ENCODE data around the gene HOMER2.

Gene HOMER2

DNA sequence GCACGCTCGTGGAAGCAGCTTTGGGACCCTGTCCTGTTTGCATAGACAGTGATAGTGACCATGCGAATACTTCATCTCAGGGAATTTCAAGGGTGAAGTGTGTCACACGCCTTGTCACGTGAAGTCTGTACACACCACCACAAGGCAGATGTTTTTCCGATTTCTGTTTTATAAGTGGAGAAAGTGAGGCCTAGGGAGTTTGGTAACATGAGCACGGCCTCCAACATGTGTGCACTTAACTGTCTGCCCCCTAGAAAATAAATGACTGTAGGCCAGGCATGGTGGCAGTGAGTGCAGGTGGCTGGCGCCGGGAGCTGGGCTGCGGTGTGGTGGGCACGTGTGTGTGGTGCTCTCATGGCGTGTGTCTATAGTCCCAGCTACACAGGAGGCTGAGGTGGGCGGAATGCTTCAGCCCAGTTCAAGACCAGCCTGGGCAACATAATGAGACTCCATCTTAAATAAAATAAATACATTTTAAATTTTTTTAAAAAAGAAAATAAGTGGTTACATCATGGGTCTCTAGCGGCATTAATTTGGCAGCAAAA is 101.1 kb downstream of the HOMER2 start:
- in situ Hi-C loops (cut with HindIII; ENCODE audit: low pct_ligation_motif_present, low pct_unique_long_range_greater_than_20kb, low sequenced_read_pairs): no loop called here

DNA sequence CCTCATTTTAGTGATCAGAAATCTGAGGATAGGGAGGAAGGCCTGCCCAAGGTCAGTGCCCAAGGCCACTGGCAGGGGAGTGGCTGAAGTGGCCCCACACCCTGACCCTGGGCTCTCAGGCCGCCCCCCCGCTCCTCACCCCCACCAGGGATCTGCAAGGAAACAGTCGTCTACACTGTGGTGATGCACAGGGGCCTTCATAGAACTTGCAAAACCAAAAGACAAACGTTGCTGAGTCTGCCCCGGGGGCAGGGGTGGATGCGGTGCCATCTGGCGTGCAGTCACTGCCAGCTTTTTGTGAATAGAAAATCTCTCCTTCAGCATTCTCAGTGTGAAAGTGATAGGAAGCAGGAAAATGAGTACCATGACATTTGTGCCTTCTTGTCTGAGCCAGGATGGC is 101.8 kb downstream of the HOMER2 start:
- no peak for DNase-seq
- in situ Hi-C loops (cut with HindIII; ENCODE audit: low pct_ligation_motif_present, low pct_unique_long_range_greater_than_20kb, low sequenced_read_pairs): no loop called here

More for the DNA sequence above, 101.1 kb downstream of the HOMER2 start:
- DNase-seq: no peak

DNA sequence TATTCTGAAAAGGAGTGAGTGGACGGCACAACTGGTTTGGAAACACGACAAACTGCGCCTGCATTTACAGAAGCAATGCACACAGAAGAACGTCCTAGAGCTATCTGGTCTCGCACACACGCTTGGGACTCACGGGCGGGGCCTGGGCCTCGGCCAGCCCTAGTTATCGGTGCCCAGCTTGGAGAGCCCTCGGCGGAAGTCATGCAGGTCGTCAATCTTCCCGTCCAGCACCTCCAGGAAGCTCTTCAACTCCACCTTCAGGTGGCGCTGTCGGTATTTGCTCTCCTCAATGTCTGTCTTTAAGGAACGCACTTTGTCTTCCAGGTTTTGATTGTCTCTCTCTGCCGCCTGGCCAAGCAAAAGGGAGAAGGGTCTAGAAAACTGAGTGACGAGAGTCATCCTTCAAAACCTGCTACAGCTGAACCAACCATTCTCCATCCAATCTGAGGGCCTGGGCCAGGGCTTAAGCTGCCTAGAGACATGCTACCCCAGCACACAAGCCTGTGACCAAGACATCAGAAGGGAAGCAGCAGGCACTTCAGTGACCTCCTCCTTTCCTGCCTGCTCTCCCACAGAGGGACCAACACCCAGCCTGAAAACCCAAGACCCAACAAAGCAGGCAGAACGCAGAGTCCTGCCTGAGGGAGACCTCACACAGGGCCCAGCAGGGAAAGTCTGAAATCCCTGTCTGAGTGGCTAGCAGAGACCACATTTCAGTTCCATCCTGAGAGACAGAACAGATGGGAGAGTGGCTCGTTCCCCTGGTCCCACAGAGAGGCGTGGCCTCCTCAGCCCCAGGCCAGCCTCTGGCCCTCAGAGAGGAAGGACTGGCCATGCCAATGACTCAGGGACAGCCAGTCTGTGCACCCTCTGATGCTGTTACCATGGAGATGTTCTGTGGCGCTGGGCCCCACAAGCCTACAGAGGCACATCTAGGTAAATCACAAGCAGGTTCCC is 102.7 kb downstream of the HOMER2 start:
- DNase-seq: peak; percentile 82
- in situ Hi-C loops (cut with HindIII; ENCODE audit: low pct_ligation_motif_present, low pct_unique_long_range_greater_than_20kb, low sequenced_read_pairs): loop anchor here (10.0 kb wide), 1 partner anchor 135 kb away; the partner anchor contains the start of gene RAMAC

DNA sequence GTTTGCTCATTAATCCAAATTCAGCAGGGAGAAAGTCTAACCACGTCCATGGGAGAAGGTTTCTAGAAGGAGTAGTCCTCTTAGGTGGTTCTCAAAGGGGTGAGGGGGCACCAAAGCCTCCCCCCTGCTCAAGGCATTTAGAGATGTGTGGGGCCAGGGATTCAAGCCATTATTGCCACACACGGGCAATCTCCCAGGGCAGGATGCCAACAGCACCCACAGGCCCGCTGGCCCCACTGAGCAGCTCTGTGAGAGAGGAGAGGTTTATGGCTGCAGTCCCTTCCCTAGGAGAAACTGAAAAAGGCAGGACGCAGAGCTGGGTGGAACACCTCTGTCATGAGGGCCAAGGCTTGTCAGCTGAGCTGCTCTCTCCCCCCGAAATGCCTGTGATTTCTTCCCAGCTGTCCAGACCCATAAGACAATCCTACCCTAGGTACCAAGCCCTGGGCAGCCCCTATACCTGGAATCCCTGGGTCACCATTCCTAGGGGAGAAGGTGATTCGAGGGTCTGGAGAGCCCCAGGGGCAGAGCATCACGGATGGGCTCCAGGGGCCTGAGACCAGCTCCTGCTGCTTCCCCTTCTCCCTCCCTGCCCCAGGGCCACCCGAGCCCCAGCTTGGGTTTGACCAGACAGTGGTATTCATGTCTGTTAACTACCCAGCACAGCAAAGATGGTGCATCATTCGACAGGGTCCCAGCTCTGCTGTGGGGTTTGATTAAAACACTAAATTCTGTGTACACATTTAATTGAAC is 104.1 kb downstream of the HOMER2 start:
- no peak for DNase-seq
- in situ Hi-C loops (cut with HindIII; ENCODE audit: low pct_ligation_motif_present, low pct_unique_long_range_greater_than_20kb, low sequenced_read_pairs): loop anchor here (10.0 kb wide), 1 partner anchor 136 kb away; the partner anchor contains the start of gene RAMAC

DNA sequence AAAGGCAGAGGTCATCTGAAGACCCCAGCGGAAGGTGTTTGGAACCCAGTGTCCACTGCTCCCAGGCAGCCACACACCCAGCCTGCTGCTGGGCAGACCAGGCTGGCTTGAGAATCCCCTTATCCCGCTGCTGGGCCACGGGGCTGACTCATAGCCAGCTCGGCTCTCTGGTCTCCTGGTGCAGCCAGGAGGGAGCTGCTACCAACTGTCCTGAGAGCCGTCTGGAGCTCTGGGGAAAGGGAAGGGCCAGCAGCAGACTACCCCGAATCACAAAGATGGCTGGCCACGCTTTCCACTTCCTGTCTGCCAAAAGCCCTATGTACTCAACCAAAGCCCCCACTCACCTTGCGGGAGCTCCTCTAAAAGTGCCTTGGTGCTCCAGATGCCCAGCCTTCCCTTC is 104.8 kb downstream of the HOMER2 start:
- in situ Hi-C loops (cut with HindIII; ENCODE audit: low pct_ligation_motif_present, low pct_unique_long_range_greater_than_20kb, low sequenced_read_pairs): loop anchor here (10.0 kb wide), 1 partner anchor 137 kb away; the partner anchor contains the start of gene RAMAC
- no peak for DNase-seq

DNA sequence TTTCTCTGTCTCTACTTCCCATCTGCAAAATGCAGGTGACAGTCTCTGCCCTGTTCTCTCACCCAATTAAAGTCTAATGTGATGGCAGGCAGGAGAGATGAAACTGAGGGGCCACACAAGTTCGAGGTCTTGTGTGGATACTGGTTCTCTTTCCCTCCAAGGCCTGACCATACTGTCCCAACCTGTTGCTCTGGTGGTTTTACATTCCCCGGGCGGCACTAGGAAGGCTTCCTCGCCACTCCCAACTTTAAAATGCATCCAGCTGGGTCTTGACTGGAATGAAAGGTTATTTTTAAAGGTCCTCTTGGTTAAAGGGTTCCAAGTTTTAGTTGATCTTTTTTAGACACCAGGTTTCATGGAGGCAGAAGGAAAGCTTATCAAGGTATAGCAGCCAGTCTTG is 105.9 kb downstream of the HOMER2 start:
- in situ Hi-C loops (cut with HindIII; ENCODE audit: low pct_ligation_motif_present, low pct_unique_long_range_greater_than_20kb, low sequenced_read_pairs): loop anchor here (10.0 kb wide), 1 partner anchor 138 kb away; the partner anchor contains the start of gene RAMAC
- no peak for DNase-seq

DNA sequence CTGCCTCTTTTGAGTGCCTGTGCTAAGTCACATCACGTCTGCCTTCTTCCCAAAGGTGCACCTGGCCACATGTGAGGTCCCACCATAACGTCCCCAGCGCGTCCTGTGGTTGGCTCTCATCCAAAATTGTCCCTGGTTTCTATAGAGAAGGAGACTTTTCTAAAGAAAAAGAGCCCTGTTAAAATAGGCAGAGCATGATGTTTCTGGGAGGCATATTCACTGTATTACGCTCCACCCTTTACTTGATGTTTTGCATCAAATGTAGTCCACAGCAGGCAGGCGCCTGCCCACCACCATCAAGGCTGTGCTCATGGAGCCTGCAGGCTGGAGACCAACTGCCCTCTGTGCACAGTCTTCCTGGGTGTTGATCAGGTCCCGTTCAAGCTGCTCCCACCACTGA is 106.8 kb downstream of the HOMER2 start:
- no peak for DNase-seq
- in situ Hi-C loops (cut with HindIII; ENCODE audit: low pct_ligation_motif_present, low pct_unique_long_range_greater_than_20kb, low sequenced_read_pairs): loop anchor here (10.0 kb wide), 1 partner anchor 139 kb away; the partner anchor contains the start of gene RAMAC

DNA sequence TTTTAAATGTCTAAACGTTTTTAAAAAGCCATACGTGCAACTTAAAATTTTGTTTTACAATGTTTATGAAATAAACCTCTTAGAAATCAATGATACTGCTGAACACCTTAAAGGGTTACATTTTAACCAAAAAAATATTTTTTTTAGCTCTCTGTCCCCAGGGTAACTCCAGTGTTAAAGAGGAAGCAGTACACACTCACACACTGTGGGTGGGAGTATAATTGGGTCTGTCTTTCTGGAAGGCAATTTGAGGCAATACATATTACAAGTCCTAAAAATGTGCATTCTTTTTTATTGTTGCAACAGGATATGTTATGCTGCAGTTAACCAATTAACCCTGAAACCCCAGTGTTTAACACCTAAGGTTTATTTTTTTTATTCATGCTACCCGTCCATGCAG is 109.0 kb downstream of the HOMER2 start:
- in situ Hi-C loops (cut with HindIII; ENCODE audit: low pct_ligation_motif_present, low pct_unique_long_range_greater_than_20kb, low sequenced_read_pairs): loop anchor here (10.0 kb wide), 1 partner anchor 141 kb away; the partner anchor contains the start of gene RAMAC
- no peak for DNase-seq

DNA sequence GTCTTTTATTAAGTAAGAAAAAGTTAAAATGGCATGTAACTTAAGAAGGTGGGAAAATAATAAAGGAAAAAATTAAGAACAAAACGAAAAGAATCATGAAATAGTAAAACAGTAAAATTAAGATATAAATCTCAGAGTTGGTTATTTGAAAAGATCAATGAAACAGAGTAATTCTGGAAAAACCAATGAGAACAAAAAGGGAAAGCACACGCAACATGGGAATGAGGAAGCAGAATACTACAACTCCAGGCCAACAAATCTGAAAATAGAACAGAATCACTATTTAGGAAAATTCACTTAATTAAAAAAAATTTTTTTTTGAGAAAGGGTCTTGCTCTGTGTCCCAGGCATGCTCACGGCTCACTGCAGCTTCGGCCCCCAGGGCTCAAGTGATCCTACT is 112.4 kb downstream of the HOMER2 start:
- no peak for DNase-seq
- in situ Hi-C loops (cut with HindIII; ENCODE audit: low pct_ligation_motif_present, low pct_unique_long_range_greater_than_20kb, low sequenced_read_pairs): loop anchor here (10.0 kb wide), 1 partner anchor 145 kb away; the partner anchor contains the start of gene RAMAC

DNA sequence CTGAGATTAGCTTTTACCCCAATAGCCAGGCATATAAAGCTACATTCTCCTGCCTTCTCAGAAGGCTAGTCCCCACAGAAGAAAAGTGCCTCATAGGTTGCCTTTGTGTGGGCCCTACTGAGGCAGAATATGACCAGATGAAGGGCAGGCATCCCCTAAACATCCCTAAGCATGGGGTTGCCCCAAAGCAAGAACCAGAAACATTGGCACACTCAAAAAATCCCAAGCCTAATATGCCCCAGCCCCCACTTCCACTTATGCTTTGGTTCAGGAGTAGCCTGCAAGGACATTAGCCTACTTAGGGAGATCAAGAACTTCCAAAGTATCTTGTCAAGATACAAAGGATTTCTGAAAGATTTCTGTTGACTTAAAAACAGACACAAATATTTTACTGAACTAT is 113.4 kb downstream of the HOMER2 start:
- no peak for DNase-seq
- in situ Hi-C loops (cut with HindIII; ENCODE audit: low pct_ligation_motif_present, low pct_unique_long_range_greater_than_20kb, low sequenced_read_pairs): no loop called here

DNA sequence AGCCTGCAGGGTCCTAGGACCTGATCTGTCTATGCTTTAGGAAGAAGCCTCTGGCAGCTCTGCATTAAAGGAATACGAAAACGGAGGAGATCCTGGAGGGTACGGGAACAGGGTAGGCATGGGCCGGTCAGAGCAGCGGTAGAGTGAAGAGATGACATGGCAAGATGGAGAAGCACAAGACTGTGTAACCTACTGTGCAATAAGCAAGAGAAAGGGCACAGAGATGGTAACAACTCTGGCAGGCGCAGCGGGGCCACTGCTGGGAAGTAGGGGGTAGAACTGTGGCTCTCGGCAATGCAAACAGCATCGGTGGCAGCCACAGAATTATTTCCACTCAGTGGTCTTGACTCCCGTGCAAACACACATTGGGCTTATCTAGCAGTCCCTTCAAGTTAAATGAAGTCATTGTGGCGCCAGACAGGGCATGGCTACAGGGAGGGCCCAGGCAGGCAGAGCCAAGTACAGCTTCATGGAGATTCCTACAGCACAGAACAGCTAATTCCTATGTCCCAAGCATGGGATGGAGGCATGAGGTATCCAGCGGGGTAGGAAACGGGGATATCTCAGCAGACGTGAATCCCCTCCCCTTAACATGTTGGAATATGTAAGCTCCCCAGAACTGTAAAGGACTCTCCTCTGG is 114.3 kb downstream of the HOMER2 start:
- DNase-seq: no peak
- in situ Hi-C loops (cut with HindIII; ENCODE audit: low pct_ligation_motif_present, low pct_unique_long_range_greater_than_20kb, low sequenced_read_pairs): no loop called here

DNA sequence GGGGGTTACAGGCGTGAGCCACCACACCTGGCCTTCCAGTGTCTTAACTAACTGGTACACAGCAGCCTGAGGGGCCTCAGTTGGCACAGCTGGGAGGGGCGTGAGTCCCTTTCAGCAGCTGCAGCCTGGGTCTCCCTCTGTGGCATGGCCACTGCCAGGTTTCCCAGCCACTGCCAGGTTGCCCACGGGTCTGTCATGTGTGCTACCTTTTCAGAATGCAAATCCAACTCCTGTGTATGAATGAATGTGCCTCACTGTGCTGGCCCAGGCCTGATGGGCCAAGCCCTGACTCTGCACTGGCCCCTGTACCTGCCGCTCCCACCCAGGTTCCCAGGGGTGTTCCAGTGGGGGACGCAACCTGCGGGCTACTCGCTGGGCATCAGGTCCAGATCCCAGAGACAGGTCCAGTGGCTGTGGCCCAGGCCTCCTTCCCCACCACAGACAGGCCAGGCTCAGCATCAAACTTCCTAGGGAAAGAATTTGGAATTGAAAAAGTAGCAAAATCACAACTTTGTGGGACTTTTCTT is 117.1 kb downstream of the HOMER2 start:
- in situ Hi-C loops (cut with HindIII; ENCODE audit: low pct_ligation_motif_present, low pct_unique_long_range_greater_than_20kb, low sequenced_read_pairs): no loop called here

DNA sequence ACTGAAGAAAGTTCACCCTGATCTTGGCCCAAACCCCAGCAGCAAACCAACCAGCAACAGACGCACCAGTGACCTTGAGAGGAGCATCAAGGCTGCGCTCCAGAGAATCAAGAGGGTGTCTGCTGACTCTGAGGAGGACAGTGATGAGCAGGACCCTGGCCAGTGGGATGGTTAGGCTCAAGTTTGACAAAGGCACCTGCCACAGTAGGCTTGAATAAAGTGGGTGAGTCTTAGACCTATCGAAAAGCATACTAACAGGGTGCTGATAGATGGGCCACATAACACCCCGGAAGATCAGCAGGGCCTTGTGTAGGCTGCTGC is 119.2 kb downstream of the HOMER2 start:
- no peak for DNase-seq
- in situ Hi-C loops (cut with HindIII; ENCODE audit: low pct_ligation_motif_present, low pct_unique_long_range_greater_than_20kb, low sequenced_read_pairs): no loop called here

More for the DNA sequence above, 117.1 kb downstream of the HOMER2 start:
- DNase-seq: no peak

DNA sequence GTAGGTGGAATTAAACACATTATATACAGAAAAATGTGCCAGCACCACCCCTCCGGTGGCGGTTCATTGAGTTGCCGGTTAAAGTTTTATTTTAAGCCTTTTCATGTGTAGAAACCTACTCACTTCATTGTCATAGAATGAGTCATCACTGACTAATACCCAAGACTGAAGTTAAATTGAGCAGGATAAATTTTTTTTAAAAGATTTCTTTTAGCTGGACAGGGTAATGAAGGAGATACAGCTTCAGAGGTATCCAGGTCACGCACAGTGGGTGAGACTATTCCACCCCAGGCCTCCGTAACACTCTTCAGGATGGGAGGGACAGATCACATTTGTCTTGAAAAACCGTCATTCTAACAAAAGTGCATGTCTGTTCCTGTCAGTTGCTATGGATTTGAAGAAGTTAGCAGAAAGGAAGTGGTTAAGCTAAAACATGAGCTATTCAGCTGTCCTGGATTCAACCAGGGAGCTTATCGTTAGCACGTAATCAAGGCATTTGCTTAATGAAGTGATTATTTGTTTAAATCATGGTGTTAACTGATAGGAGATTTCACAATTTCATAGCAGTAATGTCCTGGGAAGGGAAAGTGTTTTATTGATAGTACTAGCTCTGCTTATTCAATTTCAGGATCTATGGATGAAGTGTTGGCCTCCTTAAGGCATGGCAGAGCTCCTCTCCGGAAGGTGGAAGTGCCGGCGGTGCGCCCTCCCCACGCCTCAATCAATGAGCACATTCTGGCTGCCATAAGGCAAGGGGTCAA is 119.7 kb downstream of the HOMER2 start:
- in situ Hi-C loops (cut with HindIII; ENCODE audit: low pct_ligation_motif_present, low pct_unique_long_range_greater_than_20kb, low sequenced_read_pairs): no loop called here
- DNase-seq: peak; percentile 93

DNA sequence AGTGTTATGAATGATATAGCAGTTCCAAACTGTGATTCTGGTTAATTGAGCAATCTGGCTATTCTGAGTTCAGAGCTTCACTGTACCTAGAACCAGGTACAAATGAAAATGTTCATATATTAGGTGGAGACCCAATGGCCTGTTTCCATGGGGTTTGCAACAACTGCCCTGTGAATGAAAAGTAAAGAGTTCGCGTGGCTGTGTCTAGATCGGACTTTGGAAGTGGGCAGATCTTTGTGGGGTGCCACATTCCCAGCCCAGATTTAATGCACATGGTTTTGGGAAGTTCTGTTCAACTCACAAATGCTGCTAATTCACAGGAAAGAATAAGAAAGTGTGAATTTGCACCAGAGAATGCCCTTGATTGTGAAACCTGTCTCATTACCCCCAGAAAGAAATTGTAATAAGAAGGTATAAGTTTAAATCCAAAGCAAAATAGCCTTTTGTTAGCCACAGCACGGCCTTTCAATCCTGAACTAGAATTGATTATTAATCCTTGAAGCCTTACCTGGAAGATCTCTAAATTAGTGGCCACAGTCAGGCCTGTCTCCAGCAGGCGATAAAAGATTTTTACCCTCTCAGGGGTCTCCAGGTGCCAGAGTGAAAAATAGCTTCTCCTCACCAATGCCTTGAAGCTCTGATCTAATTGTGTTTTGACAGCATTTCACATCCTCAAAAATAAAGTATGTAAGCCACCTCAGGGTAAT is 120.5 kb downstream of the HOMER2 start:
- in situ Hi-C loops (cut with HindIII; ENCODE audit: low pct_ligation_motif_present, low pct_unique_long_range_greater_than_20kb, low sequenced_read_pairs): no loop called here

DNA sequence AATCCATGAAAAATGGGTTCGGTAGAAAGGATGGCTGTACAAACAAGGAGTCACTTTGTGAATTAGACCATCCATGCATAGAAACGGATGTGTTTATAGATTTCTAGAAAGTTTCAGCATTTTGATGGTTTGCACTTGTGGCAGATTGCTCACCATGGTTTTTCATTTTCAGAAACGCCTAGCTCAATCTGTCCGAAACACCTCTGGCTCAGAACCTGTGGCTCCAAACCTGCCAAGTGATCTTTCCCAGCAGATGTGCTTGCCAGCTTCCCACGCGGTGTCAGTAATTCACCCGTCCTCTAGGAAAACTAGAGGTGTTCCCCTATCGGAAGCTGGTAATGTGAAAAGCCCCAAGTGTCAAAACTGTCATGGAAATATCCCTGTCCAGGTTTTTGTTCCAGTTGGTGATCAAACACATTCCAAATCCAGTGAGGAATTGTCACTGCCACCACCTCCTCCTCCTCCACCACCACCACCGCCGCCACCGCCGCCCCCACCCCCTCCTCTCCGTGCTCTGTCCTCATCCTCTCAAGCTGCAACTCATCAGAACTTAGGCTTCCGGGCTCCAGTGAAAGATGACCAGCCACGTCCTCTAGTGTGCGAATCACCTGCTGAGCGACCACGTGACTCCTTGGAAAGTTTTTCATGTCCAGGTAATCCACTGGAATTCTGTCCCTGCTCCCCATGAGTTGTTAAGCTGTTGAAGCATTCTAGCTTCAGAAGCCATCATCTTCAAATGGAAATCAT is 121.9 kb downstream of the HOMER2 start:
- in situ Hi-C loops (cut with HindIII; ENCODE audit: low pct_ligation_motif_present, low pct_unique_long_range_greater_than_20kb, low sequenced_read_pairs): no loop called here
- no peak for DNase-seq

More for the DNA sequence above, 120.5 kb downstream of the HOMER2 start:
- DNase-seq: no peak

Data from ACHN (cell line).